DMS 273 (cell line): ENCODE data around the gene PRDM7.
"Not testable (repeated sequence)": the region's sequence is repeated elsewhere in the genome, so short reads cannot be mapped to it uniquely, and the experiment has no call there.

Source experiments
- DNase-seq: peaks from one replicate; lab custom pipeline; 2025; ENCODE audit not compliant: unreplicated experiment; lab: John Stamatoyannopoulos, UW

PRDM7 gene

DNA sequence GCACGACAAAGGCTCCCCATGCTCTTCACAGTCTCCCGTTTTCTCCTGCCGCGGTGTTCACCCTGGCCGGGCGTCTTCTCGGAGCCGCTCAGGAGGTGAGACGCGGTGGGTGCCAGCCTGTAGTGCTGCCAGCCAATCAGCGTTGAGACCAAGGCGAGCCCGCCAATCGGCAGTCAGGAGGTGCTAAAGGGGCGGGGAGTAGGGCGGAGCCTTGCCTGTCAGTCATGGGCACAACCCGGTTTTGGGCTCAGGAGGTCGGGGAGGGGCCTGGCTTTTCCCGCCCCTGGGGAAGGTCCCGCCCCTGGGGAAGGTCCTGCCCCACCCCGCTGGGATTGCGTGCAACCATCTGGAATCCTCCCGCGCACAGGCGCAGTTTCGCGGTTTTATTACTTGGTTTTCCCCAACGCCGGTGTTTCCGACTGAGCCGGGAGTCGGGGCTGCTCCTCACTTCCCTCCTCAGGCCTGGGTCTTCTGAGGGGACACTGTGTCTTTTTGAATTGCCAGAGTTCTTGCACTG, at the start of gene PRDM7:
PRDM7 (minus strand) TSS at position 92 of the 517 bp plus-strand sequence. CDS start 1,421 bp downstream, outside the sequence.
- peak; percentile 99 for DNase-seq

DNA sequence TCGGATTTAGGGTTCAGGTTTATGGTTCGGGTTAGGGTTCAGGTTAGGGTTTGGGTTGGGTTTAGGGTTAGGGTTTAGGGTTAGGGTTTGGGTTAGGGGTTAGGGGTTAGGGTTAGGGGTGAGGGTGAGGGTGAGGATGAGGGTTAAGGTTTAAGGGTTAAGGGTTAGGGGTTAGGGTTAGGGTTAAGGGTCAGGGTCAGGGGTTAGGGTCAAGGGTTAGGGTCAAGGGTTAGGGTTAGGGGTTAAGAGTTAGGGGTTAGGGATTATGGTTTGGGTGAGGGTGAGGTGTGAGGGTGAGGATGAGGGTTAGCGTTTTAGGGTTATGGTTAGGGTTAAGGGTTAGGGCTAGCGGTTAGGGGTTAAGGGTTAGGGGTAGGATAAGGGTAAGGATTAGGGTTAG, 44.7 kb upstream of the PRDM7 start:
- DNase-seq = not testable (repeated sequence)

DNA sequence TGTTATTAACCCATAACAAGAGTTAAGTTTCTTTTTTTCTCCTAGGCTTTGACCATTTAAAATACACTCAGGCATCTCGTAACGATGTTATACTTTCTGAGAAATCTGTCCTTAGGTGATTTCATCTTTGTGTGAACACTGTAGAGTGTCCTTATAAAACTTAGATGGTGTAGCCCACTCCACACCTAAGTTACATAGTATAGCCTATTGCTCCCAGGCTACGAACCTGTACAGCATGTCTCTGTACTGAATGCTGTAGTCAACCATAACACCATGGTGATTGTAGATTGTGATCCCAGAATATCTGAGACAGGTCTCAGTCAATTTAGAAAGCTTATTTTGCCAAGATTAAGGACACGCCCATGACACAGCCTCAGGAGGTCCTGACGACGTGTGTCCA, 30.5 kb upstream of the PRDM7 start:
- DNase-seq = not testable (repeated sequence)

DNA sequence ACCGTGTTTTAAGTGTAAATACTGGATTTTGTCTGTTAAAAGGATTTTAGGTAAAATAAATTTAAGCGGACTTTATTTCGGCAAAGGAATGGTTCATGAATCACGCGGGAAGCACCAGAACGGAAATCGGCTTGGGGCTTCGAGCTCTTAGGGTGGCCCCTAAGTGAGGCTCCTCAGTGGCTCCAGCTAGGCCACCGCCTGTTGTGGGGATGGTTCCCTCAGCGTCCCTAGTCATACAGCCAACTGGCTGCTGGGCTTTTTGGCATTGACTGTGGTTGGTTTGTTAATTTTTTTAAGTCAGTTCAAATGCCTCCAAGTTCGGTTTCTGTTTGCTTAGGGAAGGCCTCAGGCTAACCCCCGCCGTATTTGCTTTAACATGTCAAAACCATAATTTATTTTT, 29.9 kb upstream of the PRDM7 start:
- DNase-seq = not testable (repeated sequence)

DNA sequence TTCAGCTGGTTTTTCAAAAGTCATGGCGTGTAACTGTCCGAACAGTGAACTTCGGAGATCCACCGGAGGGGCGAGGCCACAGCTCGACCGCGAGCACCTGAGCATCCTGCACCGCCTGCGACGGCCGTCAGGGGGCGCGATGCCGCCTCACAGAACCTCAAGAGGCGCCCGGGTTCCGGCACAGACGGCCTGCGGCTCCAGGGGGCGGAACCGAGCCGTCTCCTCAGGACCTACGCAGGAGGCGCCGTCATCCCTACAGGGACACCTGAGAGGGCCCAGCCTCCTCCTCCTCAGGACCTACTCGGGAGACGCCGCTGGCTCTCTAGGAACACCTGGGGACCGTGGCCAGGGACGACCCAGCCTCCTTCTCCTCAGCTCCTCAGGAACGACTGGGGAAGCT, 29.1 kb upstream of the PRDM7 start:
- DNase-seq = not testable (repeated sequence)

DNA sequence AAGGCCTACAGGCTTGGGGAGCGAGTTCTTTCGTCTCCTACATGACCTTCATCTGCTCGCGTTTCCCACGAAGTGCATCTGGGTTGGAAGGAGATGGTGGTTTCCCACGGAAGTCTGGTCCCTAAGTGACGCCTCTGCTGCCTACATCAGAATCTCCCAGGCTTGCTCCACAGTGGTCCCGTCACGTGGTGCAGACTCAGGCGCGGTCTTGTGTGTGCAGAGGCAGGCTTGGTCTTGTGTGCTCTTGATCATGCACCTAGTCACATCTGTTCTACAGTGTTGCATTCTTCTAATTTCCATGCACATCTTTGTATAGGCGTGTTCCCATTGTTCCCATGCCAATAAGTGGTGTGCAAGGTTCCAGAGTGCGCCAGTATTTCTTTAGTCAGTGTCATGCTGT, 27.6 kb upstream of the PRDM7 start:
- not testable (repeated sequence) for DNase-seq

DNA sequence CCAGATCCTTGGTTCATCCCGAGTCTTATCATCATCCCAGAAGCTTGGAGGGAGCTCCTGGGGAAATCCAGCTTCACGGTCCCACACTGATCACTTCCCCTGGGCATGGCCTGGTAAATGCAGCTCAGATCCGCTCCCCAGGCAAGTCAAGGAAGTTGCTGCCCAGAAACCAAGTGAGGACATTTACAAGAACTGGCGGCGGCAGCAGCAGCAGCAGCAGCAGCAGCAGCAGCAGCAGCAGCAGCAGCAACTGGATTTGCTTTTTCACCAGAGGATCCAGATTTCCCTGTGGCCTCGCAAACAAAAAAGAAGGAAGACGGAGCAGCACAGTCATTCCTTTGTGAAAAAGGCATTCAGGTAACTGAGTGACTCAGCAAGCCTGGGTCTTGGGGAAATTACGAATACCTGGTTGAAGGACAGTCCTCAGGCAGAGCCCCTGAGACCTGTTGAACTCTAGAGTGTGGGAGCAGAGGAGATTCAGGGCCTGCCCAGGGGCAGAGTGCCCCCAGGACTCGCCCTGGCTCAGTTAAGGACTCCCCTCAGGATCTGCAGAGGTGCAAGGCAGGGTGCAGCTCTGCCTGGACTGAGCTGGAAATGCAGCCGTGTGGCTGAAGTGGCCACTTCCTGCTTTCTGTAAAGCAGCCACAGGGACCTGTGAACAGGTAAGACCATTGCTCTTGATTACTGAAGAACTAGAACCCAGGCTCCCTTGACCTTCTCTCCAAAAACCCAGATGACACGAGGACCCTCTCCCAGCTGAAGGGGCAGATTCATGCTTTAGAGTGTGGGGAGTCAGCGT, 25.2 kb upstream of the PRDM7 start:
- not testable (repeated sequence) for DNase-seq

DNA sequence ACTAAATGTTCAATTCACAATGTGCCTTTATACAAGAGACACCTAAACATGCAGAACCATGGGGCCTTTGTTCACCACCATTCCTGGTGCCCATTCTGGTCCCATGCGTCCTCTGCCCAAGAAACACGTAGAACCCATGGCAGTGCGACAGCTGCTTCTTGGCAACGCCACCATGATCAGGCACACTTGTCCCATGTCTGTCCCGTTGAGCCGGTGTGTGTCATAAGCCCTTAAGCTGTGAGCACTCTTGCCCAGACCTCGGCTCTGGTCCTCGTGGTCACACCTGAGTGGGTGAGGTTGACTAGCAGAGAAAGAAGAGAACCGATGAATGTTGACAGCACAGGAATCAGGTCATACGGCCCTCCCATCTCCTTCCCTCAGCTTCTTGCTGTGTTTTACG, 24.2 kb upstream of the PRDM7 start:
- DNase-seq = not testable (repeated sequence)

DNA sequence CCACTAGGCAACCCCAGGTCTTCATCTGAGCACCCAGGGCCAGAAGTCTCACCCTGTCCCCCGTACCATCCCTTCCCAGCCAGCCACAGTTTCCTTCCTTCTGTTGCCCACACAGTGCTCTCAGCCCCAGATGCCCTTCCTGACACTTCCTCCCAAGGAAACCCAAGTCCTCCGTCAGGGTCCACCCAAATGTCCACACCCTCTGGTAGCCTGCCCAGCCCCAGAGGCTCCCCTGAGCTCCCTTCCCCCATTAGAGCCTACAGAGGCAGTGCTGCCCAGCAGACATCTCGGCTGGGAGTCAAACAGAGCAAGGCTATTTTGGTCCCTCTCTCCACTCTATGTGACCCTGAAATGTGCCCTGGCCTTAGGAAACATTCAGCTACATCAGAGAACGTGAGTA, 23.7 kb upstream of the PRDM7 start:
- not testable (repeated sequence) for DNase-seq

DNA sequence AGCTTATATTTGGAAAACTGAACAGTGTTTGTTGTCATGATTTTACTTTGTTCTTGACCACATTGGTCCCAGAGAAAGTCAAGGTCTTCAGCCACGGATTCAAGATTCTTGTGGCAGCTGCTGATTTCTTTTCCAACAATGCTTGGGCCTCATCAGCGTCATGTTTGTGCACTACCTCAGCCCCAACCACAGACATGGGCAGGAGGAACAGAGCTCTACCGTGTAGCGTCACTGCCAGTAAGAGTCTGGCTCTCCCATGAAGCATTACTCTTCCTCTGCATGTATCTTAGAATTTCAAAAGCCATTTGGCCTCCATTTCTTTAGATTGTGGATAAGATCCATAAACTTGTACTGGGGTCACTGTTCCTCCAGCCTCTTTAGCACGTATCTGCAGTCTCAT, 23.1 kb upstream of the PRDM7 start:
- DNase-seq = not testable (repeated sequence)

DNA sequence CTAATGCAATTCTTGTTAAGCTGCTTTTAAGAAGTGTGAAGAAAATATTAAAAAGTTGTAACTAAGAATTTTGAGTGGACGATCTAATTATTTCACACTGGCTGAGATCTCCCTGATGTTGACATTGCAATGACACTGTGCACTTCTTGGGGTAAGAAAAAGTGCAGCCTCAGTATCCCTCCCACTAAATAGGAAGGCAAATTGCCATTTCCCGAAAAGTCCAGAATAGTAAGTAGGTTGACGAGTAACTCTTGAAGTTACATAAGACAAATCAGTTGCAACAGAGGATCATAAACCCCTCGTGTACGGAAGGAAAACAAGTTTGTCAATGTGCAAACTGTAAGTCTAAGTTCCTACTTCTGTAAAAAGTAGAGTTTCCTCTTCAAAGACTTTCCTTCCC, 21.8 kb upstream of the PRDM7 start:
- DNase-seq = not testable (repeated sequence)

DNA sequence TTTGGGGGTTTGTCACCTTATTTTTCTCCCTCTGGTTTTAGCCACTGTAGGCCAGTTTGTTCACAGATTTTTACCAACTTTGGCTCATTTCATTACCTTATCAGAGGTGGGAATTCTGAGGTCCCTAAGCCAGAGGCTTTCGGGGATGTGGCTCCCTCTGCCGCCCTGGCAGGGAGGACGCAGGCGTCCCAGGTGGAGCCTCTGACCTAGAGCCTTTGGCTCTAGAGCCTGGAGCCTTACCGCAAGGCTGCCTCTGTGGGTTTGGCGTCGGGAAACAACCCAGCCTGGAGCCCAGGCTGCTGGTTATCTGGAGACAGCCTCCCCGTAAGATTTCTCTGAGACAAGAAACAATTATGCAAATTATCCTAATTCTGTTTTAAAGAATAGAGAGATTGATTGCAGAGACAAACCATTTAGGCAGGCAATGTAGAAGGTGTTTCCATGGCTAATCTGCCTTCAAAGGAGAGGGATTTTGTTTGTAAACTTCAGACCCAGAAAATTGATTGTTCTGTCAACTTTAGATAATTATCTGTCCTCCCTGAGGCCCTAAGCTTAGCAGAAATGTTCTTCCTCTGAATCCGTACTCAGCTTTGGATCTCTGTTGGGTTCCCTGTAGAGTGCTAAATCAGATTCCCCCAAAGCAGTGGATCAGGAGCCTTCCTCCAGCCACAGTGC, 20.0 kb upstream of the PRDM7 start:
- DNase-seq = peak; percentile 36

DNA sequence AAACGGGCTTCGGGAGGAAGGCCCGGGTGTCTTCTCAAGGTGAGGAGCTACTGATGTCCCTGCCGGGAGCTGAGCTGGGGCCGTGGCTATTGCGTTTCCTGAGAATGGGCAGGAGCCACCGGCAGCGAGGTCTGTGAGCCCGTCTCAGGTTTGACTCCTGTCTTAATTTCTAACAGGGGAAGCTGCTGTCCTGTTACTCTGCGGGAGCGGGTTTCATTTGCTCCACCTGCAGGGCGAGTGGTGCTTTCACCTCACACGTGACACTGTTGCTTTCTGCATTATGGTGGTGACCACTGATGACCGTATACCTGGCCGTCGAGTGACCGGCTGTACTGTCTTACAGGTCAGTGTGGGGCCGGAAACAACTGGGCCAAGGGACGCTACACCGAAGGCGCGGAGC, 17.7 kb upstream of the PRDM7 start:
- DNase-seq = not testable (repeated sequence)

DNA sequence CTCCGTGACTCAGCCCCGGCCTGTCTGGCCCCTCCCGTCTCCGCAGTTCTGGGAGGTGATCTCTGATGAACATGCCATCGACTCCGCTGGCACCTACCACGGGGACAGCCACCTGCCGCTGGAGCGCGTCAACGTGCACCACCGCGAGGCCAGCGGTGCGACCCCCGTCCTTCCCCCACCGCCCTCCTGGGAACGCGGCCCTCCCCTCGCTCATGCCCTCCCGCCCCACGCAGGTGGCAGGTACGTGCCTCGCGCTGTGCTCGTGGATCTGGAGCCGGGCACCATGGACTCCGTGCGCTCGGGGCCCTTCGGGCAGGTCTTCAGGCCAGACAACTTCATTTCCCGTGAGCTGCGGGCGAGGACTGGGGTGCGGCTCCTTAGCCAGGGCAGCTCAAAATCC, 17.2 kb upstream of the PRDM7 start:
- not testable (repeated sequence) for DNase-seq

DNA sequence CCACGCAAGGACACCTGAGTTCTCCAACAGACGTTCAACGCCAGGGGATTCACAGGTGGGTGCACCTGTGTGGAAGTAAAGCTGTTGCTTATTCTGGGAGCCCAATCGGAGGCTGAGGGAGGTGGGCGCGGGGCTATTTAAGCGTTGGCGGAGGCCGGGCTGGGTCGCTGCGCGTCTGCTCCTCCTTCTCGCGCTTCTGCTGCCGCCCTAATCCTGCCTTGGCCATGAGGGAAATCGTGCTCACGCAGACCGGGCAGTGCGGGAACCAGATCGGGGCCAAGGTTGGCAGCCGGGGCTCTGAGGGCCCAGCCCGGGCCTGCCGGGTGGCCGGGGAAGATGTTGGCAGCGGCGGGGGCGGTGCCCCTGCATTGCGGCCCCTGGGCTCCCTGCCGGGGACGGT, 16.7 kb upstream of the PRDM7 start:
- DNase-seq = not testable (repeated sequence)

DNA sequence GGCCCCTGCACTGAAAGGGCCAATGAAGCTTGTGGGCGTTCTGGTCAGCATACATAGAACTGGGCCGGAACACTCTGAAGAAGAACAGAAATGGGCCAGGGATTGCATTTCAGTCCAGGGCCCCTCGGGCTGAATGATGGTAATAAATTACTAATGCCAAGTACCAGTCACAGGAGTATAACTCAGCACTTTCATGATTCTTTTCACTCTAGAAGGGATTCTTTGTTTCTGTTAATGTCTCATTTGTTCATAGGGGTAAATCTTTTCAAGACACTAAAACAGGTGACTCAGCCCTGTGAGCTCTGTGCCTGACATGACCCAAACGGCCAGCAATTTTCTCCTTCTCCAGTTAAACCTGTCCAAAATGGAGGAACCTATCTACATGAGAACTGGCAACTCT, 15.7 kb upstream of the PRDM7 start:
- DNase-seq = not testable (repeated sequence)

DNA sequence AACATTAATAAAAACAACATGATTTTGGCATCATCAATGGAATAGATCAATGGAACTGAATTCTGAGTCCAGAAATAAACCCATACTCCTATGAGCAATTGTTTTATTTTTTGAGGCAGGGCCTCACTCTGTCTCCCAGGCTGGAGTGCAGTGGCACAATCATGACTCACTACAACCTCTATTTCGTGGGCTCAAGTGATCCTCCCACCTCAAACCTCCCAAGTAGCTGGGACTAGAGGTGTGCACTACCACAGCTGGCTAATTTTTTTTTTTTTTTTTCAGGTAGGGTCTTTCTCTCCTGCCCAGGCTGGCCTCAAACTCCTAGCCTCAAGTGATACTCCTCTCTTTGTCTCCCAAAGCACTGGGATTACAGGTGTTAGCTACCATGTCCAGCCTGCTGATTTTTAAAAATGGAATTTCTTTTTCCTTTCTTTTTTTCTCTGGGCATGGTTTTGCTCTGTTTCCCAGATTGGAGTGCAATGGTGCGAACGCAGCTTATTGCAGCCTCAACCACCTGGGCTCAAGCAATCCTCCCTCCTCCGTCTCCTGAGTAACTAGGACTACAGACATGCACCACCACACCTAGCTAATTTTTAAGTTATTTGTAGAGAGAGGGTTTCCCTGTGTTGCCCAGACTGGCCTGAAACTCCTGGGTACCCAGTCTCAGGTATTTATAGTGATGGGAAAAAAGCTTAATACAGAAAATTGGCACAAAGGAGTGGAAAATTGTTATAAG, 7.3 kb upstream of the PRDM7 start:
- DNase-seq = no peak

DNA sequence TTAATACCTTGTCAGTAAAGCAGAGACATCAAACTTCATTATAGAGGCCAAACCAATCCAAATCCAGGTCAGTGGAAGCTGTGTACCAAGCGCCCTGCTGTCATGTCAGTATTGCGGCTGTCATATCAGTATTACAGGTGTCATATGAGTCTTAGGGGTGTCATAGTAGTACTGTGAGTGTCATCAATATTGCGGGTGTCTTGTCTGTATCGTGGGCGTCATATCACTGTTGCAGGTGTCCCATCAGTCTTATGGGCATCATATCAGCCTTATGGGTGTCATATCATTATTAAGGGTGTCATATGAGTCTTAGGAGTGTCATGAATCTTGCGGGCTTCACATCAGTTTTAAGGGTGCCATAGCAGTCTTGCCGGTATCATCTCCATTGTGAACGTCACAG, 6.0 kb upstream of the PRDM7 start:
- no peak for DNase-seq

DNA sequence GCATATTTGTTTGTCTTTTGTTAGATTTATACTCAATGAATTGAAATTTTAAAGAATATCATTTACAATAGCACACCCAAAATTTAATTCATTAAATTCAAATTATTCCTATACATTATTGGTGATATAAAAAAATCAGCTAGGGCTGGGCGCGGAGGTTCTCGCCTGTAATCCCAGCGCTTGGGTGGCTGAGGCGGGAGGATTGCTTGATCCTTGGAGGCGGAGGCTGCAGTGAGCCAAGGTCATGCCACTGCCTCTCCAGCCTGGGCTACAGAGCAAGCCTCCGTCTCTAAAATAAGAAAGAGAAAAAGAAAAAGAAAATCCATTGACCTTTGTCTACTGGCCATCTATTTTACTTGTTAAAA, 4.5 kb upstream of the PRDM7 start:
- DNase-seq = peak; percentile 65

DNA sequence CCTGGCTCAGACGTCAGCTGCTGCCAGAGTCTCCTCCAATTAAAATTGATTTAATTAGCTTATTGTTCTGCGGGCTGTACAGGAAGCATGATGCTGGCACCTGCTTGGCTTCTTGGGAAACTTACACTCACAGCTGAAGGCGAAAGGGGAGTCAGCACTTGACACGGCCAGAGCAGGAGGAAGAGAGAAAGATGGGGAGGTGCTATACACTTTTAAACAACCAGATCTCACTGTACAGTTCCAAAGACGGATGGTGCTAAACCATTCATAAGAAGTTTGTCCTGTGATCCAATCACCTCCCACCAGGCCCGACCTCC, 1.4 kb upstream of the PRDM7 start:
- no peak for DNase-seq

DNA sequence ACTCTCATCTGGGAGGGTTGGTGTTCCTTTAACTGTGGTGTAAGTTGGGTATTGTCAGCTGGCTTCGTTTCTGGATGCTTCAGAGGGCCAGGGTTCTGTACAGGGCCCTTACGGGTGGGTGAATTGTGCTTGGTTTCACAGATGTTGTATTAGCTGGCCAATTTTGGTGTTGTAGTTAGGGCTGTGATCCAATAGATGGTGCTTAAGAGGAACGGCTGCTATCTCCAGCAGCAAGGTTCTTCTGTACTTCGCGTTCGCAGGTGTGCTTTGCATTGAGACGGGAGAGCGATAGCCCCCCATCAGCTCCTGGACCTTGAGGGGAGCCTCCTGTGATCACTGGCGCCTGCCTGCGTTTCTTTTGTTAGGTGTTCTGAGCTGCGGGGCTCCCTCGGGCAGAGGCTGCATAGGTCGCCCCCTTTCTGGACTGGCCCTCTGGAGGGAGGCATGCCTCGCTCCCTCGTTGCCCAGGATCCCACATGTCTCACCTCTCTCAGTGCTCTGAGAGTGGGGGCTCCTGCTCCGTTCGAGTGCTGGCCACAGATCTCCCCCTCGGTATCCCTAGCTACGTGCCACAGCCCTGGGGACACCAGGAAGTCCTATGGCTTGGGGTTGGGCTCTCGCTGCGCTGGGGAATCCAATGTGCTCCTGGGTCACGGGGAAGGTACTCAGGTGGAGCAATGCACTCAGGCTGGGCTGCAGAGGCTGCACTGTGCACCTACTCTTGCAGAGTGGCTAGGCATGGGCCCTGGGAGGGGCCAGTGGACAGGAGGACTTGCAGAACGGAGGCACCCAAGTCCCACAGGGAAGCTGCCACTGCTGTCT, 837 bp upstream of the PRDM7 start:
- DNase-seq = peak; percentile 80
